Measurements from ENCODE around the gene PTBP2. TPM values are rescaled to one million over a fixed set of nuclear protein-coding genes. Genes with fewer than 3 reads are reported as not detected.

The PTBP2 gene
- total and polyA plus RNA-seq, 2 of the 8 experiments (the other 6 are each of a cell fraction or from before 2014, with no cell fraction given), result 24.2 to 61.7 TPM

DNA sequence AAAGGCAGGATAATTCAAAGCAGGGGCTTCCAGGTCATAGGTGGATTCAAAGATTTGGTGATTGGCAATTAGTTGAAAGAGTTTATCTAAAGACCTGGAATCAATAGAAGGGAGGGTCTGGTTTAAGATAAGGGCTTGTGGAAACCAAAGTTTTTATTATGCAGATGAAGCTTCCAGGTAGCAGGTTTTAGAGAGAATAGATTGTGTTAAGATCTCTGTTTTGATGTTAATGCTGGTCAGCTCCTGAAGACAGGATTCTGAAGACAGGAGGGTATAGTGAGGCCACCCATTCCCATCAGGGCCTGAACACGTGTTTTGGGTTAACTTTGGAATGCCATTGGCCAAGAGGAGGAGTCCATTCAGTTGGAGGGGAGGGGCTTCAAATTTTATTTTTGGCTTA is 6.1 kb upstream of the PTBP2 start:
- no peak overlapping the region for H3K9ac ChIP-seq (replicated peaks in 1 of 4; ENCODE audit: extremely low read depth in 1 of 4, low read depth in 3 of 4, low read length in 3 of 4)
- no peak overlapping the region for H2AFZ ChIP-seq (ENCODE audit: low read length)
- no peaks in the 10 kb centered on the region for H3K79me1 ChIP-seq (ENCODE audit: low read depth, low read length)
- H3K4me3 ChIP-seq (ENCODE audit: extremely low read depth in 1 of 4, insufficient read depth in 2 of 4, low read depth in 3 of 4, low read length in 4 of 4), result peak overlapping the region in 1 of 4 experiments; percentile 22; a peak in 1 of 8 replicates
- H3K18ac ChIP-seq (ENCODE audit: extremely low read depth, low read length), result no peak overlapping the region
- no peak overlapping the region for H3K14ac ChIP-seq (ENCODE audit: insufficient read length)
- 4% methylated on average over 1 of the region's 1 CpG; no CpG with 5 or more reads in 1 of the 2 experiments for WGBS, 2 experiments (ENCODE audit: extremely low coverage in 1 of 2, insufficient coverage in 1 of 2, insufficient read length in 1 of 2, insufficient replicate concordance in 2 of 2, low coverage in 1 of 2, low lambda C conversion rate in 2 of 2, missing lambda C conversion rate in 1 of 2)
- H2AK5ac ChIP-seq (ENCODE audit: low read depth, low read length), result no peak overlapping the region
- ChIA-PET CTCF (ENCODE audit: partially characterized antibody) (interaction anchor here (0.9 to 1.8 kb wide), 2 partner anchors 15 to 128 kb away, joined by 3 read pairs; no protein-coding TSS in a partner anchor), POLR2A (ENCODE audit: partially characterized antibody) (interaction anchor here (0.6 kb wide), 1 partner anchor 233 kb away, joined by 3 read pairs; no protein-coding TSS in a partner anchor)
- H3K4ac ChIP-seq (replicated peaks; ENCODE audit: insufficient read length, low read depth, low read length), result no peak overlapping the region
- H4K91ac ChIP-seq (replicated peaks; ENCODE audit: insufficient read length, low read length), result no peak overlapping the region
- H3K27me3 ChIP-seq (replicated peaks in 1 of 4; ENCODE audit: control insufficient read depth in 3 of 4, extremely low read depth in 1 of 4, insufficient read depth in 3 of 4, low read length in 3 of 4), result no peaks in the 10 kb centered on the region
- no peak overlapping the region for H3K23ac ChIP-seq (ENCODE audit: insufficient read length)
- peak overlapping the region; percentile 83 for H4K5ac ChIP-seq (ENCODE audit: insufficient read length, low read depth, low read length)
- H3K23me2 ChIP-seq (ENCODE audit: low read depth, low read length), result no peaks in the 10 kb centered on the region
- H2BK12ac ChIP-seq (ENCODE audit: low read depth, low read length), result no peak overlapping the region
- no peak overlapping the region for H3K56ac ChIP-seq (replicated peaks; ENCODE audit: insufficient read length, low read depth, low read length)
- no peak overlapping the region; the same call in 1 of the 2 replicates for H2BK5ac ChIP-seq (ENCODE audit: low read depth, low read length)
- no peak overlapping the region for H2BK120ac ChIP-seq (replicated peaks; ENCODE audit: low read depth, low read length)
- H3K4me2 ChIP-seq (ENCODE audit: insufficient read depth in 1 of 2, low read depth in 2 of 2, low read length in 2 of 2), result peak overlapping the region; percentile 19 to 37; a peak in 2 of 4 replicates
- H4K20me1 ChIP-seq (replicated peaks in 1 of 2; ENCODE audit: control insufficient read depth in 1 of 2, insufficient read depth in 2 of 2, low read length in 2 of 2), result no peaks in the 10 kb centered on the region
- no peaks in the 10 kb centered on the region for H3K9me3 ChIP-seq (ENCODE audit: insufficient read depth in 2 of 2, low read depth in 1 of 2, low read length in 1 of 2)
- FAIRE-seq (peak; percentile 91), DNase-seq (ENCODE audit: low read depth in 1 of 2, low spot score in 2 of 2) (no peak)
- no peaks in the 10 kb centered on the region for H3K79me2 ChIP-seq (ENCODE audit: control insufficient read depth in 1 of 2, insufficient read depth in 2 of 2, low read length in 2 of 2)
- H2BK15ac ChIP-seq (ENCODE audit: low read length), result no peak overlapping the region
- no peak overlapping the region for H2BK20ac ChIP-seq (ENCODE audit: low read length)
- no peaks in the 10 kb centered on the region for H3K36me3 ChIP-seq (ENCODE audit: control insufficient read depth in 2 of 4, insufficient read depth in 4 of 4, low read length in 3 of 4)
- no peak overlapping the region for H4K8ac ChIP-seq (ENCODE audit: extremely low read depth, insufficient read depth, low read length)
- H3K4me1 ChIP-seq (replicated peaks in 1 of 4; ENCODE audit: control insufficient read depth in 3 of 4, insufficient read depth in 4 of 4, low read length in 3 of 4), result peaks cover 0 to 10% (median 1%) of the 10 kb centered on the region in 4 experiments; a peak in 2 of 7 replicates
- H3K27ac ChIP-seq (ENCODE audit: low read depth, low read length), result no peak overlapping the region
- TF ChIP-seq HDAC6 (IDR thresholded peaks at IDR 0.05; ENCODE audit: low read depth, low read length), result no peak
- no peak for TF ChIP-seq TAF1 (IDR thresholded peaks at IDR 0.05; ENCODE audit: low read depth, low read length)
- TF ChIP-seq GTF2F1 (IDR thresholded peaks at IDR 0.05; ENCODE audit: borderline replicate concordance, low read depth, low read length), result no peak
- no peak for TF ChIP-seq RBBP5 (IDR thresholded peaks at IDR 0.05; ENCODE audit: borderline replicate concordance, low read depth, low read length)
- no peak for TF ChIP-seq SIX5 (IDR thresholded peaks at IDR 0.05; ENCODE audit: low read depth, low read length)
- TF ChIP-seq NRF1 (IDR thresholded peaks at IDR 0.05; ENCODE audit: low read depth, low read length), result no peak
- no peak for TF ChIP-seq CEBPB (IDR thresholded peaks at IDR 0.05; ENCODE audit: low read depth, low read length)
- TF ChIP-seq SUZ12 (IDR thresholded peaks at IDR 0.05; ENCODE audit: low read length), result no peak
- no peak for TF ChIP-seq EZH2 (IDR thresholded peaks at IDR 0.05; ENCODE audit: low read depth, low read length, severe bottlenecking)
- TF ChIP-seq SP2 (IDR thresholded peaks at IDR 0.05; ENCODE audit: low read length), result no peak
- TF ChIP-seq USF2 (IDR thresholded peaks at IDR 0.05; ENCODE audit: low read length), result peak; percentile 38

All from H1 (cell line).